T-helper 1 cell (primary cell): ENCODE results near the gene TSGA10IP.
"Not testable (repeated sequence)": the region's sequence is repeated elsewhere in the genome, so short reads cannot be mapped to it uniquely, and the experiment has no call there.

ENCODE experiments used
- DNase-seq, 5 donors: peaks; one replicate each; pipeline ENCODE4 v3.0.0-alpha.2; 2012 to 2020

Gene TSGA10IP

GRCh38 chr11:65947603-65948125 is 2.4 kb downstream of the TSGA10IP start:
- DNase-seq, result no peak

GRCh38 chr11:65950711-65951110 is 5.4 kb downstream of the TSGA10IP start:
- DNase-seq, result not testable (repeated sequence)

DNA sequence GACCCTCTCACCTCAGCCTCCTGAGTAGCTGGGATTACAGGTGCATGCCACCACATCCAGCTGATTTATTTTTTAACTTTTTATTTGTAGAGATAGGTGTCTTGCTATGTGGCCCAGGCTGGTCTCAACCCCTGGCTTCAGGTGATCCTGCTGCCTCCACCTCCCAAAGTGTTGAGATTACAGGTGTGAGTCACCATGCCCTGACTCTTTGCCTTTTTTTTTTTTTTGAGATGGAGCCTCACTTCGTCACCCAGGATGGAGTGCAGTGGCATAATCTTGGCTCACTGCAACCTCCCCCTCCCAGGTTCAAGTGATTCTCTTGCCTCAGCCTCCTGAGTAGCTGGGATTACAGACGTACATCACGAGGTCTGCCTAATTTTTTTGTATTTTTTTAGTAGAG is 6.4 kb downstream of the TSGA10IP start:
- not testable (repeated sequence) for DNase-seq

DNA sequence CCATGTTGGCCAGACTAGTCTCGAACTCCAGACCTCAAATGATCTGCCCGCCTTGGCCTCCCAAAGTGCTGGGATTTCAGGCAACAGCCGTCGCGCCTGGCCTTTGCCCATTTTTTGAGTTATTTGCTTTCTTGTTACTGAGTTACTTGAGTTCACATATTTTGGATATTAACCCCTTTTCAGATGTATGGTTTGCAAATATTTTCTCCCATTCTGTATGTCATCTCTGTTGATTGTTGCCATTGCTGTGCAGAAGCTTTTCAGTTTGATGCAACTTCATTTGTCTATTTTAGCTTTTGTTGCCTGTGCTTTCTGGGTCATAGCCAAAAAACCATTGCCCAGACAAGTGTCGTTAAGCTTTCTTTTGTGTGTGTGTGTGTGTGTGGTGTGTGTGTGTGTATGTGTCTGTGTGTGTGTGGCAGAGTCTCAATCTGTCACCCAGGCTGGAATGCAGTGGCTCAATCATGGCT is 6.8 kb downstream of the TSGA10IP start:
- no peak for DNase-seq

- no peak for DNase-seq
Measured at GRCh38 chr11:65953471-65953870, 8.2 kb downstream of the TSGA10IP start.

- DNase-seq, result no peak
Measured at GRCh38 chr11:65954771-65955170, 9.5 kb downstream of the TSGA10IP start.

GRCh38 chr11:65958291-65958690 is 13.0 kb downstream of the TSGA10IP start:
- no peak for DNase-seq

DNA sequence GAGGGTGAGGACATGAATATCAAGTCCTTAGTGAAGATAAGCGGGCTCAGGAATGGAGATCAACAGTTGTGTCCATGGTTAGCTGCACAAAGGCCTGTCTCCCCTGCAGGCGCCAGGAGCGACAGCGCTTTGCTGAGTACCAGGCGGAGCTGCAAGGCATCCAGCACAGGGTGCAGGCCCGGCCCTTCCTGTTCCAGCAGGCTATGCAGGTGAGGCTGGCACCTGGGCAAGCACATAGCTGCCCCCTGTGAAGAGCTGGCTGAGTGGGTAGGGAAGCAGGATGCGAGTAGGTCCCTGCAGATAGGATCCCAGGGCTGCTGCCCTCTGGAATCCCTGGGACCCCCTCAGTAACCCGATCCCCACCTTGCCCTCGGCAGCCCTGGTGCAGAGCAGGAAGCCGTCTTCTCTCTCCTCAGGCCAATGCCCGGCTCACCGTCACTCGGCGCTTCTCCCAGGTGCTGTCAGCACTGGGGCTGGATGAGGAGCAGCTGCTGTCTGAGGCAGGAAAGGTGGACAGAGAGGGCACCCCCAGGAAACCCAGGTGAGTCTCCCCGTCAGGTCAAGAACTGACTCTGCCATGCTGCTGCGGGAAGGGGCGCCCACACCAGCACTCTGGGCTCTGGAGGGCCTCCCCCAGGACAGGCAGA is 13.6 kb downstream of the TSGA10IP start:
- no peak for DNase-seq

- DNase-seq, result no peak
Measured at GRCh38 chr11:65960824-65961266, 15.6 kb downstream of the TSGA10IP start.

- peak; percentile 94 to 97 (median 95) for DNase-seq
Measured at GRCh38 chr11:65961267-65962140, 16.2 kb downstream of the TSGA10IP start, which contains the start of gene SART1. Gene SART1 (plus strand): TSS chr11:65961734. CDS start chr11:65961781, 47 bp downstream.

GRCh38 chr11:65962141-65962564 is 16.9 kb downstream of the TSGA10IP start:
- no peak for DNase-seq

DNA sequence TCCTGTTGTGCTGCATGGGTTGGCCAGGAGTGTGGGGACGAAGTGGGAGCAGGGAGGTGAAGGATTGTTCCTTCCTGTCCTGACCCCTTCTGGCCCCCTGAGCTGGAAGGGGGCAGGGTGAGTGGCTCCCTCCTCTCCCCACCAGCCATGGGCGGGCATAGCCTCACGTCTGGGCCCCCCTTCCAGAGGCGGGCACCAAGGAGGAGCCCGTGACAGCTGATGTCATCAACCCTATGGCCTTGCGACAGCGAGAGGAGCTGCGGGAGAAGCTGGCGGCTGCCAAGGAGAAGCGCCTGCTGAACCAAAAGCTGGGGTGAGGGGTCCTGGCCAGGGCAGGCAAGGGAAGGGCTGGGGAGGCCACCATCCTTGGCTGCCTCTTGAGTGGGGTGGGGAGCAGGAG is 19.6 kb downstream of the TSGA10IP start:
- no peak for DNase-seq

- DNase-seq, result no peak
Measured at GRCh38 chr11:65965986-65966762, 20.9 kb downstream of the TSGA10IP start.

DNA sequence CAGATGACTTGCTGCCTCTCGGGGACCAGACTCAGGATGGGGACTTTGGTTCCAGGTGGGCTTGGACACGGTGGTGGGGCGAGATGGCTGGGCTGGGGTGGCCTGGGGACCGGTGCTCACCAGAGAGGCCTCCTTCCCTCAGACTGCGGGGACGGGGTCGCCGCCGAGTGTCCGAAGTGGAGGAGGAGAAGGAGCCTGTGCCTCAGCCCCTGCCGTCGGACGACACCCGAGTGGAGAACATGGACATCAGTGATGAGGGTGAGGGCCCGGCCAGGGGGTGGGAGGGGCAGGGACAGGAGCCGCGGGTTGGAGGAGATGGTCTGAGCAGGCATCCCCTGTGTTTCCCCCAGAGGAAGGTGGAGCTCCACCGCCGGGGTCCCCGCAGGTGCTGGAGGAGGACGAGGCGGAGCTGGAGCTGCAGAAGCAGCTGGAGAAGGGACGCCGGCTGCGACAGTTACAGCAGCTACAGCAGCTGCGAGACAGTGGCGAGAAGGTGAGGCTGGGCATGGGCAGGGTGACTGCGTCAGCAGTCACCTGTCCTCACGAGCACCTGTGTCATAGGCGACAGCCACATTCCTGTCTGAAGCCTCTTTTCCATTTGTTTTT is 22.2 kb downstream of the TSGA10IP start:
- DNase-seq, result no peak

DNA sequence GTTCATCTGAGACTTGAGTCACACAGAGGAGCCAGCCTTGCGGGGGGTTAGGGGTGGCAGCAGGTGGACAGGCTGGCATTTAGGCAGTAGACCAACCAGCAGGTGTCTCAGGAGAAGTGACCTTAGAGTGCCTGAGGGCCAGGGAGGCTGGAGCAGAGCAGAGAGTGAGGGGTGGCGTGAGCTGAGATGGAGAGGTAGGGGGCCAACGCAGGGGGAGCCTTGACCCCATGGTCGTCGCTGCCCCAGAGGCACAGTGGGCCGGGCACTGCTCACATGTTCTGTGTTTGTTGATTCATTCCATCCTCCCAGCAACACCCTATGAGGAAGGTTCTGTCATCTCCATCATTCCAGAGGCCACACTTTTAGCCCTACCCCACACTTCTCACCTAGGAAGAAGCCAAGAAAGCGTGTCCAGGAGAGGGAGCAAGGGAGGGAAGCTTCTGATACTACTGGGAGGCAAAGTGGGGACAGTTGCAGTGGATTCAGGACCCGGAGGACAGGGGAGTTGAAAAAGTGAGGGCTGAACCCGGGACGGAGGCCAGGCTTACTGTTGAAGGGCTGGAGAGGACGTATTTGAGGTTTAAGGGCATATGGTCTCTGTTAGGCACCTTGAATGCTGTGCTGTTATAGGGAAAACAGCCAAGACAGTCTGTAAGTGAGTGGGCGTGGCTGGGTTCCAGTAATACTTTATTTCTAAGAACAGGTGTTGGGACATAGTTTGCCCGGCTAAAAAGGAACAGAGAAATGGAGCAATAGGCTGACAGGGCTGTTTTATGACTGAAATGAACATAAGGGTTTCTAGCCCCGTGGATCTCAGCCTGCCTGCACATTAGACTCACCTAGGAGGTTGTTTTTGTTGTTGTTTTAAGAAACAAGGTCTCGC is 23.6 kb downstream of the TSGA10IP start:
- no peak for DNase-seq

GRCh38 chr11:65972116-65972515 is 26.8 kb downstream of the TSGA10IP start:
- DNase-seq, result no peak

- no peak for DNase-seq
Measured at GRCh38 chr11:65973439-65974110, 28.3 kb downstream of the TSGA10IP start.

DNA sequence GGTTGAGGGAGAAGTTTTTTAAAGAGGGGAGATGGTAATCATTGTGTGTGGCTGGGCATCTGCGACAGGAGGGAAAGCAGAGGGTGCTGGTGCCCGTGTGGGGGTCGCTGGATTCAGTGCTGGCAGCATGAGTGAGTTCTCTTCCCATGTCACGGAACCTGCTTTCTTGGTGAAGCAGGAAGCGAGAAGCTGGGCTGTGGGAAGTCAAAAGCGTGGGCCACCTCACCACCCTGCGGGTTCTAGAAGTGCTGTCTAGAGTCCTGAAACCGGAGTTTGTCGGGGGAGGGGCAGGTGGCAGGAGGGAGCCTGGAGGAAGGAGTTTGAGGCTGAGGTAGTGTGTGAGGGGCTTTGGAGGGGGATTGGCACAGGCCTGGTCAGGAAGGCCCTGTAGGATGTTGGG is 30.5 kb downstream of the TSGA10IP start:
- no peak for DNase-seq

DNA sequence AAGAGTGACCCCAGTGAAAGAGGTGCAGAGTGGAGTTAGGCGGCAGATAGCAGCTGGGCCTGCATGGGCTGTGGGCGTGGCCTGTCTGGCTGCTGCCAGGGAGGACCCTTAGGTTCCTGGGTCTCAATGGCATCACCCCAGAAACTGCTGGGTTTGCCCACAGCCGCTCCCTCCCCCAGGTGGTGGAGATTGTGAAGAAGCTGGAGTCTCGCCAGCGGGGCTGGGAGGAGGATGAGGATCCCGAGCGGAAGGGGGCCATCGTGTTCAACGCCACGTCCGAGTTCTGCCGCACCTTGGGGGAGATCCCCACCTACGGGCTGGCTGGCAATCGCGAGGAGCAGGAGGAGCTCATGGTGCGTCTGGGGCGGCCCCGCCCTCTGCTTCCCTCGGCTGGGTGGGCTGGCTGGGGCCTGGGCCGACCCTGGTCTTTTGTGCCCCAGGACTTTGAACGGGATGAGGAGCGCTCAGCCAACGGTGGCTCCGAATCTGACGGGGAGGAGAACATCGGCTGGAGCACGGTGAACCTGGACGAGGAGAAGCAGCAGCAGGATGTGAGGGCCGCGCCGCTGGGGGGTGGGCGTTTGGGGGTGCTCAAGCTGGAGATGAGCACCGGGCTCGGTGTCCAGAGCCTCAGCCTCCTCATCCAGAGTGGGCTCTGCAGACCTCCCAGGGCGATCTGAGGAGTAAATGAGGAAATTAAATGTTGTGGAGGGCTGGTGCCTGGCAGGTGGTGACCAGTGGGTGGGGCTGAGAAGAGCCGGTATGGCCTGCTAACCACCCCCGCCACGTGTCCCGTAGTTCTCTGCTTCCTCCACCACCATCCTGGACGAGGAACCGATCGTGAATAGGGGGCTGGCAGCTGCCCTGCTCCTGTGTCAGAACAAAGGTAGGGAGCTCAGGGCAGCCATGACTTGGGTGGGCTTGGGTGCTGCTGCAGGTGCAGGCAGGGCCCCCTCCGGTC is 31.2 kb downstream of the TSGA10IP start:
- DNase-seq, result no peak
